ENCODE data around the gene OCEL1.
A peak's percentile ranks its signal among the peaks of the same experiment; 100 is the strongest.

Gene OCEL1

GRCh38 chr19:17209126-17210036 is 16.6 kb upstream of the OCEL1 start:
- peak; percentile 51 for DNase-seq (ENCODE audit: low spot score)
- TF ChIP-seq, protein P1, sequence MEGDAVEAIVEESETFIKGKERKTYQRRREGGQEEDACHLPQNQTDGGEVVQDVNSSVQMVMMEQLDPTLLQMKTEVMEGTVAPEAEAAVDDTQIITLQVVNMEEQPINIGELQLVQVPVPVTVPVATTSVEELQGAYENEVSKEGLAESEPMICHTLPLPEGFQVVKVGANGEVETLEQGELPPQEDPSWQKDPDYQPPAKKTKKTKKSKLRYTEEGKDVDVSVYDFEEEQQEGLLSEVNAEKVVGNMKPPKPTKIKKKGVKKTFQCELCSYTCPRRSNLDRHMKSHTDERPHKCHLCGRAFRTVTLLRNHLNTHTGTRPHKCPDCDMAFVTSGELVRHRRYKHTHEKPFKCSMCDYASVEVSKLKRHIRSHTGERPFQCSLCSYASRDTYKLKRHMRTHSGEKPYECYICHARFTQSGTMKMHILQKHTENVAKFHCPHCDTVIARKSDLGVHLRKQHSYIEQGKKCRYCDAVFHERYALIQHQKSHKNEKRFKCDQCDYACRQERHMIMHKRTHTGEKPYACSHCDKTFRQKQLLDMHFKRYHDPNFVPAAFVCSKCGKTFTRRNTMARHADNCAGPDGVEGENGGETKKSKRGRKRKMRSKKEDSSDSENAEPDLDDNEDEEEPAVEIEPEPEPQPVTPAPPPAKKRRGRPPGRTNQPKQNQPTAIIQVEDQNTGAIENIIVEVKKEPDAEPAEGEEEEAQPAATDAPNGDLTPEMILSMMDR (conservative IDR thresholded peaks at IDR 0.05; ENCODE audit: low read depth), result no peak
- peak overlapping the region; percentile 60 for H3K27ac ChIP-seq
- CTCF ChIA-PET, result interaction anchor here (0.6 kb wide), 2 partner anchors 29 to 640 kb away, joined by 3 to 5 read pairs; no protein-coding TSS in a partner anchor
- POLR2A ChIA-PET (ENCODE audit: low non-redundant PET), result no interaction called here

GRCh38 chr19:17210296-17210695 is 15.7 kb upstream of the OCEL1 start:
- CTCF ChIA-PET, result interaction anchor here (0.6 kb wide), 1 partner anchor 126 kb away, joined by 4 read pairs; no protein-coding TSS in a partner anchor
- DNase-seq (ENCODE audit: low spot score), result no peak
- POLR2A ChIA-PET (ENCODE audit: low non-redundant PET), result no interaction called here
- H3K27ac ChIP-seq, result peak overlapping the region; percentile 60
- TF ChIP-seq, protein P1 (conservative IDR thresholded peaks at IDR 0.05; ENCODE audit: low read depth), result no peak

DNA sequence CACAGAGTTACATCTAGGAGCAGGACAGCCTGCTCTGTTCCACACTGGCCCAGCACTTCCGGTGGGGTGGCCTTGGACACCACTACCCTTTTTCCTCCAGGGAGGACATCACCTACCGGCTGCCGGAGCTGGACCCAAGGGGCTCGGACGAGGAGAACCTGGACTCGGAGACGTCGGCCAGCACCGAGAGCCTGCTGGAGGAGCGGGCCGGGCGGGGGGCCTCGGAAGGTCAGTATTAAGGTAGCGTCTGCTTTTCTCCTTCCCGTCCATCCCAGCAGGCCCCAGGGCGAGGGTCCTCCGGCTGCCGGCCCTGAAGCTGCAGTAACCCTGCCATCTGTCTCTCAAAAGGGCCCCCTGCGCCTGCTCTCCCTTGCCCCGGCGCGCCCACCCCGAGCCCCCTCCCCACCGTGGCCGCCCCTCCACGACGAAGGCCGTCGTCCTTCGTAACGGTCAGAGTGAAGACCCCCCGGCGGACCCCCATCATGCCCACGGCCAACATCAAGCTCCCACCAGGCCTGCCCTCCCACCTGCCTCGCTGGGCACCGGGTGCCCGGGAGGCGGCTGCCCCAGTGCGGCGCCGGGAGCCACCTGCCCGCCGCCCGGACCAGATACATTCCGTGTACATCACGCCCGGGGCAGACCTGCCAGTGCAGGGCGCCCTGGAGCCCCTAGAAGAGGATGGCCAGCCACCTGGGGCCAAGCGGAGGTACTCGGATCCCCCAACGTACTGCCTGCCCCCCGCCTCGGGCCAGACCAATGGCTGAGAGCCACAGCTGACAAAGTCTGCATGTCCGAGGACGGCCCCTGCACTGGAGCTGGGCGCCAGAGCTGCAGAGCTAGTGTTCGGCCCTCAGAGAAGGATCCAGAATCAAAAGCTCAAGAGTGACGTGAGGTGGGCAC is 14.2 kb upstream of the OCEL1 start:
- peak overlapping the region; percentile 94 for H3K27ac ChIP-seq
- POLR2A ChIA-PET (ENCODE audit: low non-redundant PET), result no interaction called here
- no peak for DNase-seq (ENCODE audit: low spot score)
- TF ChIP-seq, protein P1 (conservative IDR thresholded peaks at IDR 0.05; ENCODE audit: low read depth), result no peak
- CTCF ChIA-PET, result no interaction called here

- DNase-seq (ENCODE audit: low spot score), result no peak
- ChIA-PET CTCF (interaction anchor here (0.6 kb wide), 1 partner anchor 43 kb away, joined by 3 read pairs; no protein-coding TSS in a partner anchor), POLR2A (ENCODE audit: low non-redundant PET) (no interaction called here)
- TF ChIP-seq, protein P1 (conservative IDR thresholded peaks at IDR 0.05; ENCODE audit: low read depth), result no peak
- peak overlapping the region; percentile 94 for H3K27ac ChIP-seq
Observed at GRCh38 chr19:17213334-17213733, 12.7 kb upstream of the OCEL1 start.

- CTCF ChIA-PET, result interaction anchor here (0.6 to 0.7 kb wide), 3 partner anchors 9 to 554 kb away, joined by 3 to 5 read pairs (median 3); partner anchors contain the start of gene SMIM7
- H3K27ac ChIP-seq, result peak overlapping the region; percentile 94
- POLR2A ChIA-PET (ENCODE audit: low non-redundant PET), result interaction anchor here (0.6 to 2.6 kb wide), 2 partner anchors 11 to 55 kb away, joined by 3 to 9 read pairs; partner anchors contain the start of gene OCEL1
- TF ChIP-seq, protein P1 (conservative IDR thresholded peaks at IDR 0.05; ENCODE audit: low read depth), result no peak
- DNase-seq (ENCODE audit: low spot score), result no peak
Observed at GRCh38 chr19:17214508-17215126, 11.4 kb upstream of the OCEL1 start.
